Nephron progenitor cell (in vitro differentiated cells): ENCODE measurements around the gene WDR1.

Experiments
- DNase-seq: peaks from one replicate; pipeline ENCODE4 v3.0.0; 2021
- H3K27ac Mint-ChIP-seq: 2 replicates; pipeline ENCODE4 v1.8.0; 2021; ENCODE audit warnings: mild to moderate bottlenecking, moderate library complexity, mixed read lengths
- H3K27me3 Mint-ChIP-seq: 2 replicates; pipeline ENCODE4 v1.8.0; 2021; ENCODE audit warnings: mild to moderate bottlenecking, low read depth, mixed read lengths; ENCODE audit not compliant: poor library complexity
- H3K36me3 Mint-ChIP-seq: 2 replicates; pipeline ENCODE4 v1.8.0; 2021; ENCODE audit warnings: low read depth, mixed read lengths
- H3K4me1 Mint-ChIP-seq: 2 replicates; pipeline ENCODE4 v1.8.0; 2021; ENCODE audit warnings: mixed read lengths
- H3K4me3 Mint-ChIP-seq: 2 replicates; pipeline ENCODE4 v1.8.0; 2021; ENCODE audit warnings: mild to moderate bottlenecking, moderate library complexity, mixed read lengths
- H3K9me3 Mint-ChIP-seq: 2 replicates; pipeline ENCODE4 v1.8.0; 2021; ENCODE audit warnings: mild to moderate bottlenecking, moderate library complexity, mixed read lengths
- CTCF ChIP-seq: fragments of 200-600 bp; sonication (generic); IDR thresholded peaks from 2 replicates; pipeline ENCODE4 v1.5.0; 2021; ENCODE audit warnings: antibody characterized with exemption

Gene WDR1

GRCh38 chr4:10084651-10085358, 31.8 kb downstream of the WDR1 start:
- TF ChIP-seq CTCF = no peak
- peaks cover 49% of the 10 kb centered on the region for H3K36me3 Mint-ChIP-seq
- peaks cover 10% of the 10 kb centered on the region for H3K4me1 Mint-ChIP-seq
- peak overlapping the region; percentile 88 for H3K27ac Mint-ChIP-seq
- H3K27me3 Mint-ChIP-seq = no peaks in the 10 kb centered on the region
- no peak for DNase-seq
- H3K9me3 Mint-ChIP-seq = no peaks in the 10 kb centered on the region
- no peak overlapping the region for H3K4me3 Mint-ChIP-seq

- Mint-ChIP-seq H3K4me1 (peaks cover 10% of the 10 kb centered on the region), H3K4me3 (no peak overlapping the region), H3K27ac (peak overlapping the region; percentile 88)
These were observed 32.5 kb downstream of the WDR1 start for GRCh38 chr4:10083861-10084641.

GRCh38 chr4:10083331-10083771, 33.2 kb downstream of the WDR1 start:
- H3K9me3 Mint-ChIP-seq = no peaks in the 10 kb centered on the region
- TF ChIP-seq CTCF = no peak
- H3K27ac Mint-ChIP-seq = no peak overlapping the region
- DNase-seq = no peak
- H3K36me3 Mint-ChIP-seq = peaks cover 45% of the 10 kb centered on the region
- H3K4me1 Mint-ChIP-seq = peaks cover 10% of the 10 kb centered on the region
- no peaks in the 10 kb centered on the region for H3K27me3 Mint-ChIP-seq
- H3K4me3 Mint-ChIP-seq = no peak overlapping the region

More at GRCh38 chr4:10083861-10084641, 32.5 kb downstream of the WDR1 start:
- H3K36me3 Mint-ChIP-seq = peaks cover 46% of the 10 kb centered on the region
- H3K9me3 Mint-ChIP-seq = no peaks in the 10 kb centered on the region
- no peak for DNase-seq
- TF ChIP-seq CTCF = no peak
- no peaks in the 10 kb centered on the region for H3K27me3 Mint-ChIP-seq

GRCh38 chr4:10082459-10083272, 33.9 kb downstream of the WDR1 start:
- H3K27ac Mint-ChIP-seq = no peak overlapping the region
- H3K27me3 Mint-ChIP-seq = no peaks in the 10 kb centered on the region
- DNase-seq = no peak
- H3K4me1 Mint-ChIP-seq = peaks cover 10% of the 10 kb centered on the region
- H3K9me3 Mint-ChIP-seq = no peaks in the 10 kb centered on the region
- no peak overlapping the region for H3K4me3 Mint-ChIP-seq
- H3K36me3 Mint-ChIP-seq = peaks cover 38% of the 10 kb centered on the region
- TF ChIP-seq CTCF = no peak

- TF ChIP-seq CTCF = no peak
- Mint-ChIP-seq H3K9me3 (no peaks in the 10 kb centered on the region), H3K27me3 (no peaks in the 10 kb centered on the region), H3K36me3 (peaks cover 32% of the 10 kb centered on the region), H3K4me1 (peaks cover 10% of the 10 kb centered on the region), H3K4me3 (no peak overlapping the region), H3K27ac (no peak overlapping the region)
- no peak for DNase-seq
These were observed 34.6 kb downstream of the WDR1 start for GRCh38 chr4:10082047-10082446.
